HEK293 (cell line): ENCODE results near the gene ST6GALNAC6.

Experiments used
- BCL11B ChIP-seq: fragments of 450-650 bp; formaldehyde crosslinking; IDR thresholded peaks from 2 replicates; pipeline ENCODE4 v1.5.1; 2016; ENCODE audit warnings: low read depth, missing biosample characterization, missing genetic modification characterization
- KLF8 ChIP-seq: fragments of 450-650 bp; formaldehyde crosslinking; IDR thresholded peaks from 2 replicates; pipeline ENCODE4 v1.5.1; 2016; ENCODE audit warnings: missing biosample characterization, missing genetic modification characterization
- KLF9 ChIP-seq: fragments of 450-650 bp; formaldehyde crosslinking; IDR thresholded peaks from 2 replicates; pipeline ENCODE4 v1.5.1; 2016; ENCODE audit warnings: missing biosample characterization, missing genetic modification characterization, low read depth
- RBAK ChIP-seq: fragments of 450-650 bp; formaldehyde crosslinking; IDR thresholded peaks from 2 replicates; pipeline ENCODE4 v1.5.1; 2016; ENCODE audit warnings: missing biosample characterization, missing genetic modification characterization
- REPIN1 ChIP-seq: fragments of 450-650 bp; formaldehyde crosslinking; IDR thresholded peaks from 2 replicates; pipeline ENCODE4 v1.5.1; 2017; ENCODE audit warnings: missing biosample characterization, missing genetic modification characterization, low read depth
- SCRT1 ChIP-seq: fragments of 450-650 bp; formaldehyde crosslinking; IDR thresholded peaks from 2 replicates; pipeline ENCODE4 v1.5.1; 2016; ENCODE audit warnings: missing biosample characterization, missing genetic modification characterization, borderline replicate concordance
- TRIM28 ChIP-seq: IDR thresholded peaks from 2 replicates; pipeline ENCODE4 v1.6.1; 2011; ENCODE audit warnings: low read length, control low read depth, borderline replicate concordance
- ZBTB20 ChIP-seq: fragments of 450-650 bp; formaldehyde crosslinking; IDR thresholded peaks from 2 replicates; pipeline ENCODE4 v1.5.1; 2016; ENCODE audit warnings: missing biosample characterization, missing genetic modification characterization
- ZBTB8A ChIP-seq: fragments of 450-650 bp; formaldehyde crosslinking; IDR thresholded peaks from 2 replicates; pipeline ENCODE4 v1.5.1; 2016; ENCODE audit warnings: missing biosample characterization, missing genetic modification characterization
- ZEB2 ChIP-seq: fragments of 450-650 bp; formaldehyde crosslinking; IDR thresholded peaks from 2 replicates; pipeline ENCODE4 v1.5.1; 2016; ENCODE audit warnings: missing biosample characterization, missing genetic modification characterization
- ZFP41 ChIP-seq: fragments of 450-650 bp; formaldehyde crosslinking; IDR thresholded peaks from 2 replicates; pipeline ENCODE4 v1.5.1; 2016; ENCODE audit warnings: missing biosample characterization, missing genetic modification characterization, borderline replicate concordance
- ZFP69B ChIP-seq: fragments of 450-650 bp; formaldehyde crosslinking; IDR thresholded peaks from 2 replicates; pipeline ENCODE4 v1.5.1; 2016; ENCODE audit warnings: missing biosample characterization, missing genetic modification characterization
- ZNF132 ChIP-seq: fragments of 450-650 bp; formaldehyde crosslinking; IDR thresholded peaks from 2 replicates; pipeline ENCODE4 v1.5.1; 2017; ENCODE audit warnings: missing biosample characterization, missing genetic modification characterization, borderline replicate concordance
- ZNF174 ChIP-seq: fragments of 450-650 bp; formaldehyde crosslinking; IDR thresholded peaks from 2 replicates; pipeline ENCODE4 v1.5.0; 2017; ENCODE audit warnings: missing biosample characterization, mild to moderate bottlenecking, missing genetic modification characterization
- ZNF239 ChIP-seq: fragments of 450-650 bp; formaldehyde crosslinking; IDR thresholded peaks from 2 replicates; pipeline ENCODE4 v1.5.1; 2016; ENCODE audit warnings: missing biosample characterization, missing genetic modification characterization
- ZNF302 ChIP-seq: fragments of 450-650 bp; formaldehyde crosslinking; IDR thresholded peaks from 2 replicates; pipeline ENCODE4 v1.5.1; 2016; ENCODE audit warnings: missing biosample characterization, missing genetic modification characterization, low read depth
- ZNF366 ChIP-seq: fragments of 450-650 bp; formaldehyde crosslinking; conservative IDR thresholded peaks from 2 replicates; pipeline ENCODE4 v1.5.1; 2016; ENCODE audit warnings: missing biosample characterization, missing genetic modification characterization
- ZNF514 ChIP-seq: fragments of 450-650 bp; formaldehyde crosslinking; IDR thresholded peaks from 2 replicates; pipeline ENCODE4 v1.5.1; 2016; ENCODE audit warnings: missing biosample characterization, missing genetic modification characterization
- ZNF529 ChIP-seq: fragments of 450-650 bp; formaldehyde crosslinking; IDR thresholded peaks from 2 replicates; pipeline ENCODE4 v1.5.1; 2017; ENCODE audit warnings: missing genetic modification characterization, missing biosample characterization; ENCODE audit not compliant: insufficient replicate concordance
- ZNF654 ChIP-seq: fragments of 450-650 bp; formaldehyde crosslinking; IDR thresholded peaks from 2 replicates; pipeline ENCODE4 v1.5.1; 2016; ENCODE audit warnings: low read depth, missing biosample characterization, missing genetic modification characterization
- ZNF843 ChIP-seq: fragments of 450-650 bp; formaldehyde crosslinking; IDR thresholded peaks from 2 replicates; pipeline ENCODE4 v1.5.1; 2016; ENCODE audit warnings: missing biosample characterization, missing genetic modification characterization
- TF ChIP-seq, protein P1 (sequence below): fragments of 450-650 bp; formaldehyde crosslinking; IDR thresholded peaks from 2 replicates; pipeline ENCODE4 v1.5.1; 2016; ENCODE audit warnings: missing biosample characterization, missing genetic modification characterization
- TF ChIP-seq, protein P2 (sequence below): fragments of 450-650 bp; formaldehyde crosslinking; IDR thresholded peaks from 2 replicates; pipeline ENCODE4 v1.5.1; 2016; ENCODE audit warnings: missing biosample characterization, missing genetic modification characterization, borderline replicate concordance
- TF ChIP-seq, protein P3 (sequence below): fragments of 450-650 bp; formaldehyde crosslinking; IDR thresholded peaks from 2 replicates; pipeline ENCODE4 v1.5.1; 2016; ENCODE audit warnings: missing biosample characterization, missing genetic modification characterization
- TF ChIP-seq, protein P4 (sequence below): fragments of 450-650 bp; formaldehyde crosslinking; IDR thresholded peaks from 2 replicates; pipeline ENCODE4 v1.5.1; 2016; ENCODE audit warnings: missing biosample characterization, missing genetic modification characterization
- TF ChIP-seq, protein P5 (sequence below): fragments of 450-650 bp; formaldehyde crosslinking; IDR thresholded peaks from 2 replicates; pipeline ENCODE4 v1.5.1; 2017; ENCODE audit warnings: missing biosample characterization, missing genetic modification characterization
- TF ChIP-seq, protein P6 (sequence below): fragments of 450-650 bp; formaldehyde crosslinking; IDR thresholded peaks from 2 replicates; pipeline ENCODE4 v1.5.1; 2016; ENCODE audit warnings: missing biosample characterization, missing genetic modification characterization

Gene ST6GALNAC6

DNA sequence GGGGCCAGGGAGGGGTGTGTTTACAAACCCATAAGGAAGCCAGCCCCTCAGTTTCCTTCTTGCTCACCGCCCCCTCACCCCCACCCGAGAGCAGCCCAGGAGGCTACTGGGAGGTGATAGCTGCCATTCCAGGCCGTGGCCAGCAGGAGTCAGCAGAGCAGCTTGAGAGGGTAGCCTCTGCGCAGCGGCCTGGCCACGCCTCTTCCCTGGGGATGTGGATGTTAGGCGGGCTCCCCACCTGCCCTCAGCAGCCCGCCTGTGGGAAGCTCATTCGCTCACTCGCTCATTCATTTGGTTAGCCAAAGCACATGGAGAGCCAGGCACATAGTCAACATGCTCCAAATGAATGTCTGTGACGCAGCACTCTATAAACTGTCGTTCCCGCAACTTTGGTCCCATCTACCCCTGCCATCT is 44.3 kb upstream of the ST6GALNAC6 start (continued):
- TF ChIP-seq, protein P1, sequence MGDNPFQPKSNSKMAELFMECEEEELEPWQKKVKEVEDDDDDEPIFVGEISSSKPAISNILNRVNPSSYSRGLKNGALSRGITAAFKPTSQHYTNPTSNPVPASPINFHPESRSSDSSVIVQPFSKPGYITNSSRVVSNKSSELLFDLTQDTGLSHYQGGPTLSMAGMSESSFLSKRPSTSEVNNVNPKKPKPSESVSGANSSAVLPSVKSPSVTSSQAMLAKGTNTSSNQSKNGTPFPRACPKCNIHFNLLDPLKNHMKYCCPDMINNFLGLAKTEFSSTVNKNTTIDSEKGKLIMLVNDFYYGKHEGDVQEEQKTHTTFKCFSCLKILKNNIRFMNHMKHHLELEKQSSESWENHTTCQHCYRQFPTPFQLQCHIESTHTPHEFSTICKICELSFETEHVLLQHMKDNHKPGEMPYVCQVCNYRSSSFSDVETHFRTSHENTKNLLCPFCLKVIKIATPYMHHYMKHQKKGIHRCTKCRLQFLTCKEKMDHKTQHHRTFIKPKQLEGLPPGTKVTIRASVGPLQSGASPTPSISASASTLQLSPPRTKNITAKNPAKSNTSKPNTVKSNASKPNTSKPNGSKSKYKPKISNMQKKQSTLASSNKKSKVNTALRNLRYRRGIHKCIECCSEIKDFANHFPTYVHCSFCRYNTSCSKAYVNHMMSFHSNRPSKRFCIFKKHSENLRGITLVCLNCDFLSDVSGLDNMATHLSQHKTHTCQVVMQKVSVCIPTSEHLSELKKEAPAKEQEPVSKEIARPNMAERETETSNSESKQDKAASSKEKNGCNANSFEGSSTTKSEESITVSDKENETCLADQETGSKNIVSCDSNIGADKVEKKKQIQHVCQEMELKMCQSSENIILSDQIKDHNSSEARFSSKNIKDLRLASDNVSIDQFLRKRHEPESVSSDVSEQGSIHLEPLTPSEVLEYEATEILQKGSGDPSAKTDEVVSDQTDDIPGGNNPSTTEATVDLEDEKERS: no peak
- TF ChIP-seq, protein P2, sequence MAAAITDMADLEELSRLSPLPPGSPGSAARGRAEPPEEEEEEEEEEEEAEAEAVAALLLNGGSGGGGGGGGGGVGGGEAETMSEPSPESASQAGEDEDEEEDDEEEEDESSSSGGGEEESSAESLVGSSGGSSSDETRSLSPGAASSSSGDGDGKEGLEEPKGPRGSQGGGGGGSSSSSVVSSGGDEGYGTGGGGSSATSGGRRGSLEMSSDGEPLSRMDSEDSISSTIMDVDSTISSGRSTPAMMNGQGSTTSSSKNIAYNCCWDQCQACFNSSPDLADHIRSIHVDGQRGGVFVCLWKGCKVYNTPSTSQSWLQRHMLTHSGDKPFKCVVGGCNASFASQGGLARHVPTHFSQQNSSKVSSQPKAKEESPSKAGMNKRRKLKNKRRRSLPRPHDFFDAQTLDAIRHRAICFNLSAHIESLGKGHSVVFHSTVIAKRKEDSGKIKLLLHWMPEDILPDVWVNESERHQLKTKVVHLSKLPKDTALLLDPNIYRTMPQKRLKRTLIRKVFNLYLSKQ: no peak
- peak; percentile 19; the same call in 1 of the 2 replicates for TF ChIP-seq ZBTB8A (tag by site-specific recombination)
- TF ChIP-seq ZFP69B (tag by site-specific recombination): no peak
- TF ChIP-seq TRIM28: peak; percentile 32; the same call in 1 of the 2 replicates
- TF ChIP-seq ZNF366 (tag by site-specific recombination): no peak
- TF ChIP-seq, protein P3, sequence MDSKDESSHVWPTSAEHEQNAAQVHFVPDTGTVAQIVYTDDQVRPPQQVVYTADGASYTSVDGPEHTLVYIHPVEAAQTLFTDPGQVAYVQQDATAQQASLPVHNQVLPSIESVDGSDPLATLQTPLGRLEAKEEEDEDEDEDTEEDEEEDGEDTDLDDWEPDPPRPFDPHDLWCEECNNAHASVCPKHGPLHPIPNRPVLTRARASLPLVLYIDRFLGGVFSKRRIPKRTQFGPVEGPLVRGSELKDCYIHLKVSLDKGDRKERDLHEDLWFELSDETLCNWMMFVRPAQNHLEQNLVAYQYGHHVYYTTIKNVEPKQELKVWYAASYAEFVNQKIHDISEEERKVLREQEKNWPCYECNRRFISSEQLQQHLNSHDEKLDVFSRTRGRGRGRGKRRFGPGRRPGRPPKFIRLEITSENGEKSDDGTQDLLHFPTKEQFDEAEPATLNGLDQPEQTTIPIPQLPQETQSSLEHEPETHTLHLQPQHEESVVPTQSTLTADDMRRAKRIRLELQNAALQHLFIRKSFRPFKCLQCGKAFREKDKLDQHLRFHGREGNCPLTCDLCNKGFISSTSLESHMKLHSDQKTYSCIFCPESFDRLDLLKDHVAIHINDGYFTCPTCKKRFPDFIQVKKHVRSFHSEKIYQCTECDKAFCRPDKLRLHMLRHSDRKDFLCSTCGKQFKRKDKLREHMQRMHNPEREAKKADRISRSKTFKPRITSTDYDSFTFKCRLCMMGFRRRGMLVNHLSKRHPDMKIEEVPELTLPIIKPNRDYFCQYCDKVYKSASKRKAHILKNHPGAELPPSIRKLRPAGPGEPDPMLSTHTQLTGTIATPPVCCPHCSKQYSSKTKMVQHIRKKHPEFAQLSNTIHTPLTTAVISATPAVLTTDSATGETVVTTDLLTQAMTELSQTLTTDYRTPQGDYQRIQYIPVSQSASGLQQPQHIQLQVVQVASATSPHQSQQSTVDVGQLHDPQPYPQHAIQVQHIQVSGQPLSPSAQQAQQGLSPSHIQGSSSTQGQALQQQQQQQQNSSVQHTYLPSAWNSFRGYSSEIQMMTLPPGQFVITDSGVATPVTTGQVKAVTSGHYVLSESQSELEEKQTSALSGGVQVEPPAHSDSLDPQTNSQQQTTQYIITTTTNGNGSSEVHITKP (tag by site-specific recombination): no peak
- TF ChIP-seq KLF8: peak; percentile 33; the same call in 1 of the 2 replicates
- TF ChIP-seq ZNF239 (tag by site-specific recombination): no peak
- no peak for TF ChIP-seq RBAK
- no peak for TF ChIP-seq ZFP41 (tag by site-specific recombination)
- 0 out of 2 replicates have a peak, but pooled peaks have one; percentile 42 for TF ChIP-seq ZEB2 (tag by site-specific recombination)
- TF ChIP-seq KLF9: peak; percentile 75
- TF ChIP-seq ZNF132: no peak
- TF ChIP-seq ZNF529 (tag by site-specific recombination): no peak
- TF ChIP-seq ZNF843 (tag by site-specific recombination): no peak
- TF ChIP-seq ZNF174: no peak
- TF ChIP-seq, protein P4, sequence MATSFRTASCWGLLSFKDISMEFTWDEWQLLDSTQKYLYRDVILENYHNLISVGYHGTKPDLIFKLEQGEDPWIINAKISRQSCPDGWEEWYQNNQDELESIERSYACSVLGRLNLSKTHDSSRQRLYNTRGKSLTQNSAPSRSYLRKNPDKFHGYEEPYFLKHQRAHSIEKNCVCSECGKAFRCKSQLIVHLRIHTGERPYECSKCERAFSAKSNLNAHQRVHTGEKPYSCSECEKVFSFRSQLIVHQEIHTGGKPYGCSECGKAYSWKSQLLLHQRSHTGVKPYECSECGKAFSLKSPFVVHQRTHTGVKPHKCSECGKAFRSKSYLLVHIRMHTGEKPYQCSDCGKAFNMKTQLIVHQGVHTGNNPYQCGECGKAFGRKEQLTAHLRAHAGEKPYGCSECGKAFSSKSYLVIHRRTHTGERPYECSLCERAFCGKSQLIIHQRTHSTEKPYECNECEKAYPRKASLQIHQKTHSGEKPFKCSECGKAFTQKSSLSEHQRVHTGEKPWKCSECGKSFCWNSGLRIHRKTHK: no peak
- no peak for TF ChIP-seq ZNF514 (tag by site-specific recombination)
- TF ChIP-seq, protein P5, sequence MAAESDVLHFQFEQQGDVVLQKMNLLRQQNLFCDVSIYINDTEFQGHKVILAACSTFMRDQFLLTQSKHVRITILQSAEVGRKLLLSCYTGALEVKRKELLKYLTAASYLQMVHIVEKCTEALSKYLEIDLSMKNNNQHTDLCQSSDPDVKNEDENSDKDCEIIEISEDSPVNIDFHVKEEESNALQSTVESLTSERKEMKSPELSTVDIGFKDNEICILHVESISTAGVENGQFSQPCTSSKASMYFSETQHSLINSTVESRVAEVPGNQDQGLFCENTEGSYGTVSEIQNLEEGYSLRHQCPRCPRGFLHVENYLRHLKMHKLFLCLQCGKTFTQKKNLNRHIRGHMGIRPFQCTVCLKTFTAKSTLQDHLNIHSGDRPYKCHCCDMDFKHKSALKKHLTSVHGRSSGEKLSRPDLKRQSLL (tag by site-specific recombination): no peak
- no peak for TF ChIP-seq SCRT1 (tag by site-specific recombination)
- peak; percentile 77 for TF ChIP-seq ZNF654
- no peak for TF ChIP-seq ZBTB20 (tag by site-specific recombination)
- no peak for TF ChIP-seq REPIN1 (tag by site-specific recombination)
- TF ChIP-seq BCL11B (tag by site-specific recombination): no peak
- no peak for TF ChIP-seq ZNF302 (tag by site-specific recombination)
- TF ChIP-seq, protein P6, sequence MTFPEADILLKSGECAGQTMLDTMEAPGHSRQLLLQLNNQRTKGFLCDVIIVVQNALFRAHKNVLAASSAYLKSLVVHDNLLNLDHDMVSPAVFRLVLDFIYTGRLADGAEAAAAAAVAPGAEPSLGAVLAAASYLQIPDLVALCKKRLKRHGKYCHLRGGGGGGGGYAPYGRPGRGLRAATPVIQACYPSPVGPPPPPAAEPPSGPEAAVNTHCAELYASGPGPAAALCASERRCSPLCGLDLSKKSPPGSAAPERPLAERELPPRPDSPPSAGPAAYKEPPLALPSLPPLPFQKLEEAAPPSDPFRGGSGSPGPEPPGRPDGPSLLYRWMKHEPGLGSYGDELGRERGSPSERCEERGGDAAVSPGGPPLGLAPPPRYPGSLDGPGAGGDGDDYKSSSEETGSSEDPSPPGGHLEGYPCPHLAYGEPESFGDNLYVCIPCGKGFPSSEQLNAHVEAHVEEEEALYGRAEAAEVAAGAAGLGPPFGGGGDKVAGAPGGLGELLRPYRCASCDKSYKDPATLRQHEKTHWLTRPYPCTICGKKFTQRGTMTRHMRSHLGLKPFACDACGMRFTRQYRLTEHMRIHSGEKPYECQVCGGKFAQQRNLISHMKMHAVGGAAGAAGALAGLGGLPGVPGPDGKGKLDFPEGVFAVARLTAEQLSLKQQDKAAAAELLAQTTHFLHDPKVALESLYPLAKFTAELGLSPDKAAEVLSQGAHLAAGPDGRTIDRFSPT (tag by site-specific recombination): no peak
